ENCODE measurements around the gene RAB1A. TPM values are rescaled to one million over a fixed set of nuclear protein-coding genes. Genes with fewer than 3 reads are reported as not detected.

RAB1A gene
- total RNA-seq, 4 donors from 2014 or later: 57.8 to 118 (median 84.7) TPM

- H3K4me3 ChIP-seq: no peak overlapping the region
- DNase-seq: no peak
- peaks cover 0 to 5% (median 0%) of the 10 kb centered on the region in 4 donors for H3K4me1 ChIP-seq
- H3K36me3 ChIP-seq: peaks cover 0 to 86% (median 0%) of the 10 kb centered on the region in 3 donors
- no peak for TF ChIP-seq POLR2A (IDR thresholded peaks at IDR 0.05)
- TF ChIP-seq, protein P1, sequence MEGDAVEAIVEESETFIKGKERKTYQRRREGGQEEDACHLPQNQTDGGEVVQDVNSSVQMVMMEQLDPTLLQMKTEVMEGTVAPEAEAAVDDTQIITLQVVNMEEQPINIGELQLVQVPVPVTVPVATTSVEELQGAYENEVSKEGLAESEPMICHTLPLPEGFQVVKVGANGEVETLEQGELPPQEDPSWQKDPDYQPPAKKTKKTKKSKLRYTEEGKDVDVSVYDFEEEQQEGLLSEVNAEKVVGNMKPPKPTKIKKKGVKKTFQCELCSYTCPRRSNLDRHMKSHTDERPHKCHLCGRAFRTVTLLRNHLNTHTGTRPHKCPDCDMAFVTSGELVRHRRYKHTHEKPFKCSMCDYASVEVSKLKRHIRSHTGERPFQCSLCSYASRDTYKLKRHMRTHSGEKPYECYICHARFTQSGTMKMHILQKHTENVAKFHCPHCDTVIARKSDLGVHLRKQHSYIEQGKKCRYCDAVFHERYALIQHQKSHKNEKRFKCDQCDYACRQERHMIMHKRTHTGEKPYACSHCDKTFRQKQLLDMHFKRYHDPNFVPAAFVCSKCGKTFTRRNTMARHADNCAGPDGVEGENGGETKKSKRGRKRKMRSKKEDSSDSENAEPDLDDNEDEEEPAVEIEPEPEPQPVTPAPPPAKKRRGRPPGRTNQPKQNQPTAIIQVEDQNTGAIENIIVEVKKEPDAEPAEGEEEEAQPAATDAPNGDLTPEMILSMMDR (IDR thresholded peaks at IDR 0.05): no peak
- no peaks in the 10 kb centered on the region for H3K27me3 ChIP-seq
- no peak overlapping the region for H3K27ac ChIP-seq
- H3K9me3 ChIP-seq: no peaks in the 10 kb centered on the region
Measured at GRCh38 chr2:65081232-65081685, 48.6 kb downstream of the RAB1A start.

GRCh38 chr2:65079017-65079416, 50.9 kb downstream of the RAB1A start:
- Histone ChIP-seq H3K27me3 (no peaks in the 10 kb centered on the region), H3K4me3 (no peak overlapping the region), H3K36me3 (peaks cover 0 to 66% (median 0%) of the 10 kb centered on the region in 3 donors), H3K27ac (no peak overlapping the region), H3K4me1 (peaks cover 0 to 12% (median 0%) of the 10 kb centered on the region in 4 donors), H3K9me3 (no peaks in the 10 kb centered on the region)
- DNase-seq: no peak
- TF ChIP-seq, protein P1 (IDR thresholded peaks at IDR 0.05): no peak
- TF ChIP-seq POLR2A (IDR thresholded peaks at IDR 0.05): no peak

DNA sequence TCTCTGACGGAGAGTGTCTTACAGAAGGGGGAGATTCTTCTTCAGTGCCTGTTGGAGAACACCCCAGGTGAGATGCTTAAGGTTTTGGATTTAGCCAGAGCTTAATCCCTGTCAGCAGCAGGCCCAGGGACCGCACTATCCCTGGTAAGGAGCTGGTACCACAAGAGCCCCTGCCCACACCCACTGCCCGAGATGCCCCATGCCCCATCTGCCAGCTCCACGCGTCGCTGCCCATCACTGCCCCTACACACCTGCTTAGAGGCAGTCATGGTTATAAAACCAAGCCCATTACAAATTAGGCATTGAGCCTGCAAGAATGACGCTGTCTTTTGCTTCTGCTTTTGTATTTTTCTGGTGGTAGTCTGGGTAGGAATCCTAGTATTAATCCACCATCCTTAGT, 52.0 kb downstream of the RAB1A start:
- H3K36me3 ChIP-seq: peaks cover 0 to 65% (median 0%) of the 10 kb centered on the region in 3 donors
- no peaks in the 10 kb centered on the region for H3K9me3 ChIP-seq
- TF ChIP-seq POLR2A (IDR thresholded peaks at IDR 0.05): no peak
- TF ChIP-seq, protein P1 (IDR thresholded peaks at IDR 0.05): no peak
- no peak for DNase-seq
- no peak overlapping the region for H3K27ac ChIP-seq
- no peak overlapping the region for H3K4me3 ChIP-seq
- H3K4me1 ChIP-seq: peaks cover 0 to 12% (median 0%) of the 10 kb centered on the region in 4 donors
- H3K27me3 ChIP-seq: no peaks in the 10 kb centered on the region

GRCh38 chr2:65076345-65076710, 53.6 kb downstream of the RAB1A start:
- Histone ChIP-seq H3K27me3 (no peaks in the 10 kb centered on the region), H3K36me3 (peaks cover 0 to 66% (median 0%) of the 10 kb centered on the region in 3 donors), H3K4me3 (no peak overlapping the region), H3K27ac (peak overlapping the region in 3 of 4 donors; percentile 28 to 48 (median 32)), H3K9me3 (no peaks in the 10 kb centered on the region), H3K4me1 (peaks cover 0 to 13% (median 0%) of the 10 kb centered on the region in 4 donors)
- DNase-seq: peak in 1 of 3 donors; percentile 5
- no peak for TF ChIP-seq POLR2A (IDR thresholded peaks at IDR 0.05)
- TF ChIP-seq, protein P1 (IDR thresholded peaks at IDR 0.05): no peak

- peaks cover 0 to 18% (median 1%) of the 10 kb centered on the region in 4 donors for H3K4me1 ChIP-seq
- TF ChIP-seq POLR2A (IDR thresholded peaks at IDR 0.05): no peak
- TF ChIP-seq, protein P1 (IDR thresholded peaks at IDR 0.05): no peak
- DNase-seq: peak in 1 of 3 donors; percentile 9
- H3K4me3 ChIP-seq: no peak overlapping the region
- peaks cover 0 to 68% (median 0%) of the 10 kb centered on the region in 3 donors for H3K36me3 ChIP-seq
- peak overlapping the region in 3 of 4 donors; percentile 28 to 48 (median 32) for H3K27ac ChIP-seq
- no peaks in the 10 kb centered on the region for H3K27me3 ChIP-seq
- no peaks in the 10 kb centered on the region for H3K9me3 ChIP-seq
Measured at GRCh38 chr2:65075605-65076344, 54.1 kb downstream of the RAB1A start.
